CD4-positive, alpha-beta T cell treated with Interleukin-10 for 1 hour (primary cell): ENCODE measurements around the gene ST6GALNAC3.
A peak's percentile ranks its signal among the peaks of the same experiment; 100 is the strongest.
"Not testable (repeated sequence)": the region's sequence is repeated elsewhere in the genome, so short reads cannot be mapped to it uniquely, and the experiment has no call there.

Experiments
- DNase-seq: peaks from one replicate; pipeline ENCODE4 v3.0.0-alpha.2; 2020

Gene ST6GALNAC3

GRCh38 chr1:76292418-76293184 is 218.1 kb downstream of the ST6GALNAC3 start:
- DNase-seq: no peak

GRCh38 chr1:76293831-76294230 is 219.3 kb downstream of the ST6GALNAC3 start:
- DNase-seq: no peak

- DNase-seq: peak; percentile 39
These were observed 220.1 kb downstream of the ST6GALNAC3 start for GRCh38 chr1:76294482-76295194.

DNA sequence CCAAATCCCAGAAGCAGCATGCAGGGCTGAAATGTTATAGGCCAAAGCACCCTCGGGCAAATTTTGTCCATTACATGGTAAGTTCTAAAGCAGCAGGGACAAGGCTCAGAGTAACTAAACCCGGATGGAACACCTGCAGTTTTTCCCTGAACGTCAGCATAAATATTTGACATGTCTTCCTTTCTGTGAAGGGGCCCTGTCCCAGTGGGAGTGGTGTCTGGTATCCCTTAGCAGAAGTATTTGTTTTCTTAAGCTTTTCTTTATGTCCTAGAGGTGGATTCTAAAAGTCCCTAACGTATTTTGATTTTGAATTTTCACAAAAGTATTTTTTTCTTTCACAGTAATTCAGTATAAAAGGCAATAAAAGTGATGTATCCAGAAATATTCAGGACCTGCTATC is 223.9 kb downstream of the ST6GALNAC3 start:
- DNase-seq: no peak

- no peak for DNase-seq
These were observed 224.5 kb downstream of the ST6GALNAC3 start for GRCh38 chr1:76299036-76299435.

GRCh38 chr1:76300556-76300955 is 226.0 kb downstream of the ST6GALNAC3 start:
- no peak for DNase-seq

DNA sequence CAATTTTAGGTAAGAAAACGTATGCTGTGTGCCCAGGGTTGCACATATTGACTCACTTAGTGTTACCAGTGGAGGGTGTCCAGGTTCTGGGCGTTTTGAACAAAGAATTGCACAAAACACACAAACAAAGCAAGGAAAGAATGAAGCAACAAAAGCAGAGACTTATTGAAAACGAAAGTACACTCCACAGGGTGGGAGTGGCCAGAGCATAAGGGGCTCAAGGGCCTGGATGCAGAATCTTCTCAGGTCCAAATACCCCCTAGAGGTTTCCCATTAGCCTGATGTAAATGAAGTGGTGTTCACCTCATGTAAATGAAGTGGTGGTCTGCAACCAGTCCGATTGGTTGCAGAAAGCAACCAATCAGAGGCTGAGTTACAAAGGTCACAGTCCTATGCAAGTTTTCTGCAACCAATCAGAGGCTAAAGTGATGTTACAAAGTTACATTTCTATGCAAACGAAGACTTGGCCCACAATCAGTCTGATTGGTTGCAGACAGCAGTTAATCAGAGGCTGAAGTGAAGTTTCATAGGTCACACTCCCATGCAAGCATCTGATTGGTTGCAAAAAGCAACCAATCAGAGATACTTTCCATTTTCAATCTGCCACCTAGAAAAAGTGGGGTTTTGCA is 228.3 kb downstream of the ST6GALNAC3 start:
- no peak for DNase-seq

GRCh38 chr1:76303340-76303717 is 228.8 kb downstream of the ST6GALNAC3 start:
- no peak for DNase-seq

DNA sequence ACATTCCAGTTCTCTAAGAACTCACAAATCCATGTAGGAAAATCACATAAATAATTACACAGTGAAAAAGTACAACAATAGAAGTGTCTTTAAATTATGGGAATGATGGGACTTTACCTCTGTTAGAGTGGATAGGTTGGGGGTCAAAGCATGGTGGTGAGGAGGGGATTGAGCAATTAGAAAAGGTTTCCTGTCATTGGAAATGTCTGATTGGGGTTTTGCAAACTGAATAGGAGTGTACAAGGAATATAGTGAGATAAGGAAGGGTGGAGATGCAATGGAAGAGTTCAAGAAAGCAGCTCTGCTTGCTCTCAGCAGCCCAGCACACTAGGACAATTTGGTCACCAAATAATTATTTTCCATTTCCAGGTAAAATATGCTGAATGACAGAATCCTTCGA is 238.8 kb downstream of the ST6GALNAC3 start:
- DNase-seq: no peak

- DNase-seq: no peak
These were observed 240.2 kb downstream of the ST6GALNAC3 start for GRCh38 chr1:76314730-76315129.

DNA sequence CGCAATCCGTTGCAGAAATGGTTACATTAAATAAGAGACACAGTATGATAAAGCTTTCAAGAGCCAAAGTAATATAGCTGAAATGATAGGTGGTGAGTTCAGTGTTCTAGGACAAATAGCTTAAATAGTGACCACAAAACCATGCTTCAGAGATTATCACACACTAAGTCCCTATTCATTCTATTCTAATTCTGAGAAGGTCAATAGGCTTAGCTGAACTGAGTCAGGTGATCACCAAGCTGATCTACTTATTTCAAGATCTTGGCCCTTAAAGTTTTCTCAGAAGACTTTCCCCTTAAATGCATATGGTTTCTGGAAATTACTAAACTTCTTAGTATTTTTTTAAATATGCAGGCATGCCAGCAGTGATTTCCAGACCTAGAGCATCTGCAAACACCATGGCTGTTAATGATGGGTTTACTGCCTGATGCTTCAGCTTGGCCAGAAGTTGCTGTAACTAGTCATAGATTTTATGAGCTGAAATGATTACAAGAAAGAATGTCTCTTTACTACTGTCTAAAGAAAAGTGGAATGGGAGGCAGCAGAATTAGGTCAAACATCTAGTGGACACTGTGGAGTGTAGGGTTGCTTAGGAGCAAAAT is 242.9 kb downstream of the ST6GALNAC3 start:
- no peak for DNase-seq

- peak; percentile 56 for DNase-seq
These were observed 256.6 kb downstream of the ST6GALNAC3 start for GRCh38 chr1:76330991-76331603.

GRCh38 chr1:76335882-76336281 is 261.3 kb downstream of the ST6GALNAC3 start:
- DNase-seq: no peak

- DNase-seq: no peak
These were observed 262.4 kb downstream of the ST6GALNAC3 start for GRCh38 chr1:76336931-76337371.

DNA sequence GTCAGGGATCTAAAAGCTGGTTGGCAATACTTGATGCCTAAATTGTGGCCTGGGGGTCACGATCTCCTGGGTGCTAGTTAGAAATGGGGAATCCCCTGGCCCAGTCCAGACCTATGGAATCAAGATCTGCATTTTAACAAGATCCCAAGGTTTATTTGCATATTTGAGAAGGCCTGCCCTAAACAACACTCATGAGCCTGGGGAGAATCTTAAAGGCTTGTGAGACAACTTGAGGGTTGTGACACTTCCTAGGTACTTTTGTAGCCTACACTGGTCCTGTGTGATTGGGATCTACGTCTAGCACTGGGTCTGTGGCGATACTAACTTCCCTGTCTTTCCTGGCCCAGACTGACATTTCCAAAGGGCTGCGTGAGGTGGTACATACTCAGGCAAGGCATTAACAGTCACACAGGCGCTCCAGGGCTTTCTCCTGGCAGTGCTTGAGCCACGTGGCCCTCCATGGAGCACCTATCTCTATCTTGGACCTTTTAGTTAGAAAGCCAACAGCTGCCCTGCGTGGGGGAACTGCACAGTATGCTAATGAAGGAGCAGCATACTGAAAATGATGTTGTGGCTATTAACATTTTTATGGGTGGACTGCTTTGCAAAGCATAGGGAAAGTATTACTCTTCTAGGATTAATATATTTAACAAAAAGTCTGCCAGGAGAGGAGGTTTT is 263.1 kb downstream of the ST6GALNAC3 start:
- no peak for DNase-seq

- no peak for DNase-seq
These were observed 265.5 kb downstream of the ST6GALNAC3 start for GRCh38 chr1:76340056-76340455.

GRCh38 chr1:76341816-76342215 is 267.3 kb downstream of the ST6GALNAC3 start:
- not testable (repeated sequence) for DNase-seq

DNA sequence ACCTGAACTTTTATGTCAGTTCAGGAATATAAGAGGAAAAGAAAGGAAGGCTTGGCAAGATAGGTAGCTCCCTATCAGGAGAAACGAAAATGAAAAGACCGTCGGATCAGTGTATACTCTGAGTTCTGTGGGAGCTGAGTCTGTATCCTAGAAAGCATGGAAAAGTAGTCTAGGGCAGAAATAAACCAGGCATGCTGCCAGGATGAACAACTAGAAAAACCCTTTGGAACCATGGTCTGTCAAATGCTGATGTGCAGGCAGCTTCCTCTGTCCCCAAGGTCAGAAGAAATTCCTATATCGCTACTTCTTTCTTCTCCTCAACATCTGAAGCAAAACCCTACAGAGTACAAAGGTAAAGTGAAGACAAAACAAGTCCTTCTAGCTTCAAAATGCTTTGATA is 268.8 kb downstream of the ST6GALNAC3 start:
- no peak for DNase-seq

DNA sequence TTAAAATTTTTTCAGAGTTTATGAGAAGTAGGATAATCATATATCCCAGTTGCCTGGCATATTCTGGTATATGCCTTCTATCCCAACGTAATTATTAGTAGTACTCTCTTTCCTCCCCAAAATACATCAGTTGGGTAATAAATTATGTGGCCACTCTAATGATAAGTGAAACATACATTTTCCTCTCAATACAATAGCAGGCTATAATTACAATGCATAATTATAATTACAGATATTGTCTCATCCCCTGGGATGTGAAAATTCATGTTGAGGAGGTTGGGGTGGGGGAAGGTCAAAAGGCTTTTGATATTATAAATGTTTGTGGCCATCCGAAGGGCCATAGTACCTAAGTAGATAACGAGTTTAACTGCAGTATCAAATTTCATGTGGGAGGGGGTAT is 277.1 kb downstream of the ST6GALNAC3 start:
- DNase-seq: no peak

- DNase-seq: no peak
These were observed 278.3 kb downstream of the ST6GALNAC3 start for GRCh38 chr1:76352741-76353435.

GRCh38 chr1:76354236-76354635 is 279.7 kb downstream of the ST6GALNAC3 start:
- DNase-seq: no peak

DNA sequence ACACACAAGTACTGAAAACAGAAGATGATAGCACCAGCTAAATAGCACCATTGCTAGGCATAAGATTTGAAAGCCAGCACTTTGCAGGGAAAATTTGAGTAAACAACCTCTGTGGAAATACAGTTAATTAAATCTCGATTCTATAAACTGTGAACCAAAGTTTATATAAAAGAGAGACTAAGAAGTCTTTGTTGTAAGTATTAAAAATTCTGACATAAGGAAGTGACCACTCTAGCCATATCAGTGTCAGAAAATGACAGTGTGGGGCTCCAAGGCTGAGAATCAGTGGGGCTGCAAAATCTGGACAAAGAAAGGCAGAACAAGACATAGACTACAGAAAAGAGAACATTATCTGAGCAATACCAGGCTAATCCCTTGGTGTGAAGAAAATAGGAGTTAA is 292.2 kb downstream of the ST6GALNAC3 start:
- DNase-seq: no peak
